H7 (cell line): ENCODE data around the gene PEX19. TPM values are rescaled to one million over a fixed set of nuclear protein-coding genes. Genes with fewer than 3 reads are reported as not detected.
A peak's percentile ranks its signal among the peaks of the same experiment; 100 is the strongest.

Experiments
- DNase-seq: peaks from one replicate; pipeline ENCODE4 v3.0.0; 2012
- H3K27me3 ChIP-seq: 2 replicates; pipeline ENCODE4 v1.6.0; 2011; ENCODE audit warnings: mild to moderate bottlenecking, low read length; ENCODE audit not compliant: control insufficient read depth, insufficient read depth
- H3K36me3 ChIP-seq: replicated peaks from 2 replicates; pipeline ENCODE4 v1.5.1; 2011; ENCODE audit warnings: low read length; ENCODE audit not compliant: control insufficient read depth, insufficient read depth
- H3K4me3 ChIP-seq: 2 replicates; pipeline ENCODE4 v1.5.1; 2011; ENCODE audit warnings: low read depth, mild to moderate bottlenecking, control low read depth, low read length, moderate library complexity; ENCODE audit not compliant: insufficient read depth
- total RNA-seq: library from RNA; depleted of rRNA; stranded (reverse); fragments of >200 nt; shearing (Covaris generic); gene quantifications from 2 replicates; pipeline ENCODE4 v1.2.3, GENCODE V29; 2014

The PEX19 gene
- total RNA-seq, 1 experiment from 2014 or later = 81.9 TPM

DNA sequence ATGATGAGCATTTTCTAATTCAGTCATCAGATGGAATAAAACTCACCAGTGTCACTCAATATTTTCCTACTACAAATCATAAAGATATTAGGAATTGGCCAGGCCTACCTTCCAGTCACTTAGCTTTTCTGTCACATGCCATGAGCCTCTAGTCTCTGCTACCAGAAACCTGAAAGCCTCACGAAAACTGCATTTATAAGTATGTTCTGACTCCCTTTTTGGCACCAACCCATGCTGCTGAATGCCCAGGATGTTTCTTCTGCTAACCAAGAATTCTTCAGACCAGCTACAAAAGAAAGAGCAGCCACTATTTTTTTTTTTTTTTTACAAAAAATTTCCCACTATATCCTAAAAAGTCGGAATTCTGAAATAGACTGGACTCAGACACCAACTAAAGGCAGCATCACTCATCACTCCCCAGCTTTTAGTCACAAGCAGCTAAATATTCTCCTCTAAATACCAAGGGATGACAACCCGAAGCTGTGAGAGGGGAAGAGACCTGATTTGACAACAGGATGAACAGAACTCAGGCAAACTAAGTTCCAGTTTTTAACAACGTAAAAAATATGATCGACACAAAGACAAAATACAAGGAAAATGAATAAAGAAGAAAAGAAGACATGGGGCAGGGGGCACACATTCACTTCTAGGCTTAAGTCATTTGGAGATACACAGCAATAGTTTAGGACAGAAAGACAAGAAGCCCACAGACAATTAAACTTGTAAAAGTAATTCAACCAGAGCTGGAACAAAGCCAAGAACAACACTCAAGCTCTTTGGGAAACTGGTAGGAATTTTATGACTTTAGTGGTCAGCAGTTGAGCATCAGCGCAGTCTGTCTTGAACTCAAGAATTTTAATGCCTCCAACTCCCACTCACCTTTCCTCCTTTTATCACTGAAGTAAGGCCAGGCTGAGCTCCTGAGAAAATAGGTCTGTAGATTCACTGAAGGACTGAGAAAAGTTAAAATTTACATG, 24.2 kb downstream of the PEX19 start:
- no peaks in the 10 kb centered on the region for H3K27me3 ChIP-seq
- peak overlapping the region; percentile 97 for H3K4me3 ChIP-seq
- H3K36me3 ChIP-seq = no peaks in the 10 kb centered on the region
- DNase-seq = no peak

DNA sequence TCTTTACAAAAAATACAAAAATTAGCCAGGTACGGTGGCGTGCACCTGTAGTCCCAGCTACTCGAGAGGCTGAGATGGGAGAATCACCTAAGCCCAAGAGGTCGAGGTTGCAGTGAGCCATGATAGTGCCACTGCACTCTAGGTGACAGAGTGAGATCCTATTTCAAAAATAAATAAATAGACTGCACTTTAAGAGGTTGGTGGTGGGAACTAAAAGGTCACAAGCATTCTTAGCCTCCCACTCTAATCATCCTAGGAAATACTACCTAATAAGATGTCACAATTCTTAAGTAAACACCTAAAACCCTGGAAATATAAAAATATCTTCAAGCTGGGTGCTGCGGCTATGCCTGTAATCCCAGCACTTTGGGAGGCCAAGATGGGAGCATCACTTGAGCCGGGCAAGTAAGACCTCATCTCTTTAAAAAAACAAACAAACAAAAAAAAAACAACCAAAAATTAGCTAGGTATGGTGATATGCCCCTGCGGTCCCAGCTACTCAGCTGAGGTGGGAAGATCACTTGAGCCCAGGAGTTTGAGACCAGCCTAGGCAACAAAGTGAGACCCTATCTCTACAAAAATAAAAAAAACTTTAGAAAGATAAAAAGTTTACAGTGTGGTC, 26.6 kb downstream of the PEX19 start:
- Histone ChIP-seq H3K27me3 (no peaks in the 10 kb centered on the region), H3K4me3 (no peak overlapping the region), H3K36me3 (no peaks in the 10 kb centered on the region)
- no peak for DNase-seq

DNA sequence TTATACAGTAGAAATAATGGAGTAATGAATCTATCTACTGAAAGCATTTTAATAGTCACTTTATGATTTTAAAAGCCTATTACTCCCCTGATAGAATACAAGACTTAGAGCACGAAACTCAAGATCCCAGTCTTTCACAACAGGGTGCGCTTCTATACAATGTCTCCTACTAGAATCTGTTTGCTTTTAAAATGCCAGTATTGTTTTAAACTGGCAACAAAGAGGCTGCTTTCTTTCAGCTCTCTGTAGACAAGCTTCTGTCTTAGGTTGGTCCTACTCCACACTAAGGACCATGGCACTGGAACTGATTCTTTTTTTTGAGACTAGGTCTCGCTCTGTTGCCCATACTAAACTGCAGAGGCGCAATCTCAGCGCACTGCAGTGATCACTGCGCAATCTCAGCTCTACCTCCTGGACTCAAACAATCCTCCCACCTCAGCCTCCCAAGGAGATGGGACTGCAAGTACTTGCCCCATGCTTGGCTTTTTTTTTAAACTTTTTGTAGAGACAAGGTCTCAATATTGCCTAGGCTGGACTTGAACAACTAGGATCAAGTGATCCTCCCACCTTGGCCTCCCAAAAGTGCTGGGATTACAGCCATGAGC, 27.4 kb downstream of the PEX19 start:
- no peak for DNase-seq
- Histone ChIP-seq H3K4me3 (no peak overlapping the region), H3K27me3 (no peaks in the 10 kb centered on the region), H3K36me3 (no peaks in the 10 kb centered on the region)

DNA sequence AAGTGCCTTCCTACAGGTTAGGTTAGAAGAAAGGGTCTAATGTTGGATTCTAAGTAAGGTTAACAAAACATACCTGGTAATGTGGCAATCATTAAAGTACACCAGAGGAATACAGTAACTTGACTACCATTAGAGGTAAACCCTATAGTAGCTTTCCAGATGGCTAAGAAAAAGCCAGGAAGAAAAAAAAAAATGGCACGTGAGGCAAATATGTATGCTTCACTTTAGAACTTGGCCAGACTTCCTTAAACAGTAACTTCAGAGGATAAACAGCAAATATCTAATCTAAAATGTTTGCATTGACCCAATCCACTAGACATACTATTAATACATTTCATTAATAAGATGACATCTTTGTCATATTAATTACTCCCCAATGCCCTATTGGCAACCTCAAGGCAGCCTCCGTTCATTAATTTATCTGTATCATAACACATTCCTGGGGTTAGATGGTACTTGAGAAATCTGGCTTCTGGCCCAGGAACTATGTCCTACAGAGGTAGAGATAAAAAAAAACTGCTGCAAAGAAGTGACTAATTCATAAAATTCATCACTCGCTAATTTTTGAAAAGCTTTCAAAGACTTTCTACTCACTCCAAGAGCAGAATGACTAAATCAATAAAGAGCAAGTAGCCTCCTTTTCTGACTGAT, 28.4 kb downstream of the PEX19 start:
- no peak overlapping the region for H3K4me3 ChIP-seq
- H3K27me3 ChIP-seq = no peaks in the 10 kb centered on the region
- no peaks in the 10 kb centered on the region for H3K36me3 ChIP-seq
- no peak for DNase-seq

DNA sequence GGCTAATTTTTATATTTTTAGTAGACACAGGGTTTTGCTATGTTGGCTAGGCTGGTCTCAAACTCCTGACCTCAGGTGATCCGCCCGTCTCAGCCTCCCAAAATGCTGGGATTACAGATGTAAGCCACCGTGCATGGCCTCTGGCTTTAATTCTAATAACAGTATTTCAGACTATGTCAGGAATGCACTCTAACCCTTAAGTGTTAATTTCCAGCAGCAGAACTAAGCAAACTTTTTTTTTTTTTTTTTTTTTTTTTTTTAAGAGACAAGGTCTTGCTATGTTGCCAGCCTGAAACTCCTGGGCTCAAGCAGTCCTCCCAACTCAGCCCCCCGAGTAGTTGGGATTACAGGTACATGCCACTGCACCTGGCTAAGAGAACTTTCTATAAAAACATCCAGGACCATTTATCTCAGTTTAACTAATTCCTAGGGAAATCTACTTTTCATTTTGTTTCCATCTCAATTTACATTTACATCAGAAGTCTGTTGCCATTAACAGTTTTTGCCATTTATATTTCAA, 29.1 kb downstream of the PEX19 start:
- H3K4me3 ChIP-seq = no peak overlapping the region
- no peaks in the 10 kb centered on the region; the same call in 1 of the 2 replicates for H3K36me3 ChIP-seq
- no peaks in the 10 kb centered on the region for H3K27me3 ChIP-seq
- DNase-seq = no peak

DNA sequence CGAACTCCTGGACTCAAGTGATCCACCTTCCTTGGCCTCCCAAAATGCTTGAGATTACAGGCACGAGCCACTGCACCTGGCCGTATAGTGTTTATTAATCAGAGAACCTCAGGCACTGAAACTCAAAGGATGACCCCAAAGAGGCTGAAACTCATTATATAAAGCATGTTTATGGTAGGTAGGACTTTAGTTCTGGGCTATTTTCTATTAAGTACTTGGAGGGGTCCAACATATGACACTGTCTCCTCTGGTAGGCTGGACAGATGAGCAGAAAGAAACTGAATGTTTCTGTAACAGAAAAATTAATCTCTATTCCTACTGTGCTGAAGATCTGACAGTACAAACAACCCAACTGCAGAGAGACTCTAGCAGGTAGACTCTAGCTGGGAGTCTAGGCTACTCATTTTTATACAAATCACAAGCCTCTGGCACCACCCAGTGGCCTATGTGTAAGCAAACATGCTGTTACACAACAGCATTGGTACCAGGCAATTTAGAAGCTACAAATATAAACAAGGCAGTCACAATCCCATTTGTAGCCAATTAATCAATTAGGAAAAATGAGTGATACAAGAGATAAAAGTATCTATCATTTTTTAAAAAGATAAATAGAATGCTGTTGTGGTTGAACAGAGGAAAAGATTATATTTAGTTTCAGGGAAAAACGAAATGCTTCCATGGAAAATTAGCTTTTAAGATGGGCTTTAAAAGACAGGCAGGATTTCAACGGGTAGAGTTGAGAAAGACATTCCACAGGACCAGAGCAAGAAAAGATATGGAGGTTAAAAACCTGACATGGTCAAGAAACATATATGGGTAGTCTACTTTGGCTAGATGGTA, 33.0 kb downstream of the PEX19 start:
- Histone ChIP-seq H3K4me3 (no peak overlapping the region), H3K27me3 (no peaks in the 10 kb centered on the region), H3K36me3 (peaks cover 2% of the 10 kb centered on the region; the same call in 1 of the 2 replicates)
- DNase-seq = peak; percentile 62

DNA sequence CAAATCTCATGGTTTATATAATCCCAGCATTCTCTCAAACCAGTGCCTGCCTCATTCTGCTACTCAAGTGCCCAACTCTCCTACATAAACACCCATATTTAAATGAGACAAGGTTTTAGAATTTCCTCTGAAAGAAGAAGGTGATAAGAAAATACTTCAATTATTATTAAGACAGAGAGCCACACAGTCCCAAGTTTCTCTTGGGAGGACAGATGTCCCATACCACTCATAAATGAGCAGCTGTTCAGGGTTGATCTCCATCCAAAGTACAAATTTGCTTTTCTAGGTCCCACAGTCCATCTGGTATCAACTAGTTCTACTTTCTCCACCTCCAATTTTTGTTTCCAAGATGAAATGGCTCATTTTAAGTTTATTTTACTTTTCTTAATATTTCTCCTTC, 33.9 kb downstream of the PEX19 start:
- peaks cover 2% of the 10 kb centered on the region; the same call in 1 of the 2 replicates for H3K36me3 ChIP-seq
- no peak for DNase-seq
- H3K27me3 ChIP-seq = no peaks in the 10 kb centered on the region
- H3K4me3 ChIP-seq = no peak overlapping the region

DNA sequence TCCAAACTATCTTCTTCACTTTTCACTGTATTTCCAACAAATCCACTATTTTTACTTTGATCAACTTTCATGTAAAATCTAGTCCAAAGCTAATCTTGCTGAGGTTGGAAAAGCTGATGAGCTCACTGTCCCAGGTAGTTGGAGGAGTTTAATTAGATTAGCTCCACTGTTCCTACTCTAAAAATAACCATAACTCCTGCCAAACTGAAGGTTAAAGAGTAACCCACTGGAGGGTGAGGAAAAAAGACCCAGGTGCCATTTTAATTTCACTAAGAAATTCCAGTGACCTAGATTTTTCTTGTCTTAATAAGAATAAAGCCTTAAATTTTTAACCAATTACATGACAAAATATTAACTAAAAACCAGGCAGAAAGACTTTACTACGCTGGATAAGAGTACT, 37.9 kb downstream of the PEX19 start:
- no peak overlapping the region for H3K4me3 ChIP-seq
- H3K27me3 ChIP-seq = no peaks in the 10 kb centered on the region
- DNase-seq = no peak
- H3K36me3 ChIP-seq = peaks cover 6% of the 10 kb centered on the region

DNA sequence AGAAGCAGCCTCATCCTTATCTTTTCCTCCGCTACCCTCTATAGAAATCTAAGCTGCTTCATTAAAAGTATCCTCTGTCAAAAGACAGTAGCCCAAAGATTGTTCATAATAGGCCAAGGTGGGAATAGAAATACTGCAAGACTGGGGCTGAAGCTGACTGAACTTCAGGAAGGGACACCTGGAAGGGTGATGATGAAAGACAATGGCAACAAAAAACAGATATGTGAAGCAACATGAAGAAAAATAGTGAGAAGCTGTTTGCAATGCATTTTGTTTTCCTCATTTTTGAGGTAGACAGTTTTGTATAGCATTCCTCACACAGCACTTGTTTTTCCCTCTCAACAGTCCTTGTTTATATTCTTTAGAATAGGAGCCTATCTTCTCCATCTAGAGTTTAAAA, 39.5 kb downstream of the PEX19 start:
- H3K4me3 ChIP-seq = no peak overlapping the region
- H3K36me3 ChIP-seq = peaks cover 6% of the 10 kb centered on the region
- no peak for DNase-seq
- no peaks in the 10 kb centered on the region for H3K27me3 ChIP-seq

DNA sequence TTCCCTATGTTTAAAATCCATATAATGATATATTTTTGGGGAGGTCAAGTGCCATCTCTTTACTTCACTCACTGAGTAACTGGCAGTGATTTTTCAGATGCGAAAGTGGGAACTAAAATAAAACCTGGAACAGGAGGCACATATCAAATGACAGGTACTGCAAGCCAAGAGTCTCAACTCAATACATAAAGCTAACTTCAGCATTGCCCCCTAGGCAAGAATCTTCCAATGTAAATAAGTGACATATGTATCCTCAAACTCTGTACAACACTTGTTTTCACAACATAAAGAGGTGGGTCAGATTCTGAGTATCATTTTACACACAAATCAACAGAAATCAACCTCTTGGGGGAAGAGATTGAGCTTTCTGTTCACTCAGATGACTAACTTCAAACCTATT, 40.7 kb downstream of the PEX19 start:
- Histone ChIP-seq H3K36me3 (peaks cover 16% of the 10 kb centered on the region), H3K27me3 (no peaks in the 10 kb centered on the region), H3K4me3 (no peak overlapping the region)
- no peak for DNase-seq

DNA sequence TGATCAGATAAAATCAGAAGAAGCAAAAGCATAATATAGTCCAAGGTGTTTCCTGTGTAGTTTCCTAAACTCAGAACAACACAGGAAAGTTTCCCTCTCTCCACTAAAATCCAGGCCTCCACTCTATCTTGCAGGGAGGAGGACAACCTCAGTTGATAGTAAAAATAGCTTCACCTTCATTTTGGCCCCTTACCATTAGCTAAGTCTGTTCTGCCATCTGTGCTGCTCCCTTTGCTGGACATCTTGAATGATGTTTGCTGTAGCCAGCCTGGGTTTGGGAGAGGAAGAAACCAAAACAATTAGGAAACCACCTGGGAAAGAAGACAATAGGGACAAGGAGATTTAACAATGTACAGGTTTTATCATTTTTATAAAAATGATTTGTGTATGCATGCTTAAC, 41.2 kb downstream of the PEX19 start:
- H3K4me3 ChIP-seq = no peak overlapping the region
- H3K36me3 ChIP-seq = peaks cover 18% of the 10 kb centered on the region
- DNase-seq = no peak
- no peaks in the 10 kb centered on the region for H3K27me3 ChIP-seq

DNA sequence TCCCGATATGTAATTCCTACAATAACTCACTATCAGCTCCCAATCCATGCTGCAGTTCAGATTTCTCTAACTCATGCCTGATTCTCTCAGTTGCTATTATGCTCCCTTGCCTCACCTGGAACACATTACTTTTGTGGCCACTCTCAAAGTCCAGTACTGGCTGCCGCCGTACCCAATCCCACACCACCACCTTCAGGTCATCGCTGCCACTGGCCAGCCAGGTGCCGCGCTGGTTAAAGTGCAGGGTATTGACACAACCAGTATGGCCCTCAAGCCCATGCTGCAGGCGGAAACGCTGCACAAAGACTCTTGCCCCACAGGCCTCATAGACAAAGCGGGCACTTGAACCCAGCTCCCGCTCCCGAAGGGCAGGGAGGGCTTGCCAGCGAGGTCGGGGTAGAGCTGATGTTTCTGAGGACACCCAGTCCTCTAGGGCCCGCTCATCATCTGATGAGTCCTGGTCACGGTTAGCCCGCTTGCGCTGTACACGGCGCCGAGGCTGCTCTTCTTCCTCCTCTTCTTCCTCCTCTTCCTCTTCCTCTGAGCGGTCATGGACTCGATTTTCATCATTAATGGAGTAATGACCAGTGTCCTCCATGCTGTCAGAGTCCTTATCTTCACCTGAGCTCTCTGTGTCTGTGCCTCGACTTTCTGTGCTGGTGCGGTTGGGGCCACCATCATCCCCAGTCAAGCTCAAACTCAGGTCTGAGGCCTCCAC, 45.2 kb downstream of the PEX19 start:
- no peak overlapping the region for H3K4me3 ChIP-seq
- H3K36me3 ChIP-seq = peaks cover 35% of the 10 kb centered on the region
- DNase-seq = no peak
- H3K27me3 ChIP-seq = no peaks in the 10 kb centered on the region

DNA sequence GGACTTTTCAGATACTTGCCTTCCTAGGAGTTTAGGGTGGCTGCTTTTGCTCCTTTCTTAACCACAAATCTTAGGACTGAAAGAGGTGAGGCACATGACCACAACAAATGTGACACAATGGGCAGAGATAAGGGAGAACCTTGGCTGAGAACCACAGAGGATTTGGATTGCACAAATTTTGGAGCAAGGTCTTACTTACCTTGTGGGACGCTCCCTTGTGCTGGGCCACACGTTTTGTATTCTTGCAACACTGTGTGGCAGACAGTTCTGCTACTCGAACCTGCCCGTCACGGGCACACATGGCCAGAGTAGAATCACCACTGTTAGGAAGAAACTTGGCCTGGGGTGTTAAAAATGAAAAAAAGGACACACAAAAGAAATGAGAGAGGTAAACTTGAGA, 46.5 kb downstream of the PEX19 start:
- Histone ChIP-seq H3K36me3 (peaks cover 32% of the 10 kb centered on the region), H3K27me3 (no peaks in the 10 kb centered on the region), H3K4me3 (no peak overlapping the region)
- DNase-seq = no peak
